IMR-90 (cell line): ENCODE results near the gene MMP27. TPM values are rescaled to one million over a fixed set of nuclear protein-coding genes. Genes with fewer than 3 reads are reported as not detected.

Source experiments
- ATAC-seq: fragments of 200-7000 bp; cut with Tn5 transposase; 2 replicates; pipeline ENCODE4 v1.9.1; 2020; ENCODE audit warnings: low read depth, mild to moderate bottlenecking, moderate library complexity
- BruUV-seq: library from RNA; stranded (reverse); fragments of 400-500 nt; replicated peaks from 2 replicates; lab custom pipeline; 2021; lab: Mats Ljungman, UMichigan
- CTCF ChIA-PET: fragments of 300-600 bp; formaldehyde crosslinking; extraction: SDS; loops from one replicate; lab custom pipeline; 2021; ENCODE audit warnings: antibody characterized with exemption; lab: Yijun Ruan, JAX
- POLR2A ChIA-PET: fragments of 300-600 bp; sonication (Branson Sonifier 250); formaldehyde crosslinking; loops from one replicate; lab custom pipeline; 2022; ENCODE audit warnings: antibody characterized with exemption; ENCODE audit not compliant: unreplicated experiment; lab: Charles Lee
- DNase-seq: peaks from one replicate; pipeline ENCODE4 v3.0.0; 2013
- H2AFZ ChIP-seq: replicated peaks from 2 replicates; pipeline ENCODE3; 2013; ENCODE audit warnings: low read length, mild to moderate bottlenecking; ENCODE audit not compliant: poor library complexity
- H2AK5ac ChIP-seq: 2 replicates; pipeline ENCODE4 v1.6.1; 2013; ENCODE audit warnings: low read depth, low read length, inconsistent platforms
- H2AK9ac ChIP-seq: replicated peaks from 2 replicates; pipeline ENCODE3; 2013; ENCODE audit warnings: mild to moderate bottlenecking, low read depth, low read length, moderate library complexity; ENCODE audit not compliant: poor library complexity
- H2BK120ac ChIP-seq: 2 replicates; pipeline ENCODE4 v1.6.1; 2013; ENCODE audit warnings: low read depth, low read length, inconsistent platforms
- H2BK15ac ChIP-seq: 3 replicates; pipeline ENCODE4 v1.6.1; 2013; ENCODE audit warnings: low read depth, low read length, inconsistent platforms
- H2BK20ac ChIP-seq: 2 replicates; pipeline ENCODE4 v1.6.1; 2013; ENCODE audit warnings: low read depth, mild to moderate bottlenecking, inconsistent platforms, low read length, moderate library complexity
- H2BK5ac ChIP-seq: 2 replicates; pipeline ENCODE4 v1.6.1; 2013; ENCODE audit warnings: mild to moderate bottlenecking, low read depth, low read length, inconsistent platforms; ENCODE audit not compliant: poor library complexity, severe bottlenecking
- H3K14ac ChIP-seq: replicated peaks from 2 replicates; pipeline ENCODE4 v1.6.1; 2013; ENCODE audit warnings: low read depth, low read length, inconsistent platforms
- H3K18ac ChIP-seq: 2 replicates; pipeline ENCODE4 v1.6.1; 2013; ENCODE audit warnings: low read depth, low read length, control low read depth
- H3K23ac ChIP-seq: 2 replicates; pipeline ENCODE4 v1.6.1; 2013; ENCODE audit warnings: low read depth, low read length, inconsistent platforms
- H3K27ac ChIP-seq: 2 replicates; pipeline ENCODE4 v1.5.1; 2013; ENCODE audit warnings: mild to moderate bottlenecking, control low read depth, low read length; ENCODE audit not compliant: insufficient read depth
- H3K27me3 ChIP-seq: 2 replicates; pipeline ENCODE4 v1.6.1; 2013; ENCODE audit warnings: low read length; ENCODE audit not compliant: control insufficient read depth, insufficient read depth
- H3K36me3 ChIP-seq: 2 replicates; pipeline ENCODE4 v1.6.1; 2013; ENCODE audit warnings: low read length, mixed read lengths; ENCODE audit not compliant: control insufficient read depth, insufficient read depth
- H3K4ac ChIP-seq: 2 replicates; pipeline ENCODE4 v1.6.1; 2013; ENCODE audit warnings: low read depth, low read length, inconsistent platforms
- H3K4me1 ChIP-seq: 2 replicates; pipeline ENCODE4 v1.6.1; 2013; ENCODE audit warnings: low read length, mixed read lengths; ENCODE audit not compliant: control insufficient read depth, insufficient read depth
- H3K4me2 ChIP-seq: 2 replicates; pipeline ENCODE4 v1.6.1; 2013; ENCODE audit warnings: low read depth, mild to moderate bottlenecking, control low read depth, low read length, moderate library complexity
- H3K4me3 ChIP-seq: 2 replicates; pipeline ENCODE4 v1.5.1; 2013; ENCODE audit warnings: low read depth, mild to moderate bottlenecking, control low read depth, low read length, moderate library complexity; ENCODE audit not compliant: insufficient read depth
- H3K56ac ChIP-seq: 2 replicates; pipeline ENCODE4 v1.6.1; 2013; ENCODE audit warnings: low read length, inconsistent platforms; ENCODE audit not compliant: insufficient read depth; ENCODE audit errors: extremely low read depth
- H3K79me1 ChIP-seq, 2 experiments: 2 replicates each; pipeline ENCODE4 v1.6.1; 2013; ENCODE audit warnings: low read length in 2 of 2, inconsistent platforms in 1 of 2, low read depth in 1 of 2
- H3K9ac ChIP-seq: 2 replicates; pipeline ENCODE4 v1.6.1; 2013; ENCODE audit warnings: low read depth, low read length, control low read depth
- H3K9me1 ChIP-seq: 2 replicates; pipeline ENCODE4 v1.6.1; 2013; ENCODE audit warnings: low read length, inconsistent platforms; ENCODE audit not compliant: insufficient read depth
- H3K9me3 ChIP-seq: 2 replicates; pipeline ENCODE4 v1.6.1; 2013; ENCODE audit warnings: low read length; ENCODE audit not compliant: control insufficient read depth, insufficient read depth
- H4K20me1 ChIP-seq: 2 replicates; pipeline ENCODE4 v1.6.1; 2013; ENCODE audit warnings: low read length, inconsistent platforms; ENCODE audit not compliant: insufficient read depth
- H4K5ac ChIP-seq: 2 replicates; pipeline ENCODE4 v1.6.1; 2013; ENCODE audit warnings: mild to moderate bottlenecking, low read depth, low read length, control low read depth
- H4K8ac ChIP-seq, 2 experiments: 2 replicates each; pipeline ENCODE4 v1.6.1; 2013; ENCODE audit warnings: low read depth in 2 of 2, low read length in 2 of 2, control low read depth in 1 of 2, inconsistent platforms in 1 of 2
- H4K91ac ChIP-seq: 2 replicates; pipeline ENCODE4 v1.6.1; 2013; ENCODE audit warnings: low read depth, low read length, inconsistent platforms; ENCODE audit not compliant: insufficient read depth
- BHLHE40 ChIP-seq: fragments of 150-350 bp; IDR thresholded peaks from 2 replicates; pipeline ENCODE4 v1.6.1; 2016; ENCODE audit warnings: mild to moderate bottlenecking, low read depth, low read length
- CEBPB ChIP-seq: IDR thresholded peaks from 2 replicates; pipeline ENCODE4 v1.6.1; 2012; ENCODE audit warnings: low read depth, low read length, improper control_type of control experiment
- CHD1 ChIP-seq: IDR thresholded peaks from 2 replicates; pipeline ENCODE4 v1.6.1; 2012; ENCODE audit warnings: low read depth, low read length, improper control_type of control experiment
- CTCF ChIP-seq: conservative IDR thresholded peaks from 2 replicates; pipeline ENCODE4 v1.5.1; 2012; ENCODE audit warnings: mild to moderate bottlenecking, low read depth, low read length, improper control_type of control experiment
- ELK1 ChIP-seq: fragments of 150-350 bp; IDR thresholded peaks from 2 replicates; pipeline ENCODE4 v1.6.1; 2016; ENCODE audit warnings: low read depth, mild to moderate bottlenecking, low read length, moderate library complexity, borderline replicate concordance
- FOS ChIP-seq: fragments of 150-350 bp; IDR thresholded peaks from 2 replicates; pipeline ENCODE4 v1.6.1; 2016; ENCODE audit warnings: low read depth, low read length
- MAFK ChIP-seq: IDR thresholded peaks from 2 replicates; pipeline ENCODE4 v1.6.1; 2012; ENCODE audit warnings: low read depth, low read length, improper control_type of control experiment
- MAZ ChIP-seq: IDR thresholded peaks from 2 replicates; pipeline ENCODE4 v1.6.1; 2012; ENCODE audit warnings: low read depth, mild to moderate bottlenecking, low read length, improper control_type of control experiment, moderate library complexity, borderline replicate concordance
- NFE2L2 ChIP-seq: fragments of 150-350 bp; IDR thresholded peaks from 2 replicates; pipeline ENCODE4 v1.6.1; 2016; ENCODE audit warnings: low read depth, mild to moderate bottlenecking, low read length
- POLR2A ChIP-seq: IDR thresholded peaks from 2 replicates; pipeline ENCODE4 v1.6.1; 2012; ENCODE audit warnings: mild to moderate bottlenecking, low read depth, low read length
- RAD21 ChIP-seq: IDR thresholded peaks from 2 replicates; pipeline ENCODE4 v1.6.1; 2012; ENCODE audit warnings: low read length, improper control_type of control experiment
- RCOR1 ChIP-seq: IDR thresholded peaks from 2 replicates; pipeline ENCODE4 v1.6.1; 2012; ENCODE audit warnings: mild to moderate bottlenecking, low read length, improper control_type of control experiment; ENCODE audit not compliant: insufficient replicate concordance
- RFX5 ChIP-seq: IDR thresholded peaks from 2 replicates; pipeline ENCODE4 v1.8.0; 2012; ENCODE audit warnings: low read depth, mild to moderate bottlenecking, low read length, moderate library complexity
- SMC3 ChIP-seq: fragments of 150-350 bp; IDR thresholded peaks from 2 replicates; pipeline ENCODE4 v1.6.1; 2016; ENCODE audit warnings: low read depth, mild to moderate bottlenecking, antibody characterized with exemption, low read length, moderate library complexity
- USF2 ChIP-seq: fragments of 150-350 bp; IDR thresholded peaks from 2 replicates; pipeline ENCODE4 v1.6.1; 2017; ENCODE audit warnings: mild to moderate bottlenecking, antibody characterized with exemption, low read length, low read depth
- WGBS, 2 experiments: methylation state at CpG; one replicate each; pipeline versions ENCODE4 v1.1.5 to v1.1.7; 2013; ENCODE audit warnings: missing lambda C conversion rate in 2 of 2; ENCODE audit not compliant: insufficient read length in 1 of 2; ENCODE audit errors: extremely low coverage in 2 of 2; 5-methylcytosine and 5-hydroxymethylcytosine counted together
- dilution Hi-C: fragments of 300-500 bp; cut with HindIII; formaldehyde crosslinking; loops from one replicate; pipeline ENCODE4 v1.14.3; 2018; ENCODE audit warnings: low sequenced_read_pairs; ENCODE audit not compliant: unreplicated experiment
- in situ Hi-C: fragments of 300-500 bp; cut with MboI; formaldehyde crosslinking; loops from 3 replicates; pipeline ENCODE4 v1.14.3; 2019; ENCODE audit warnings: low sequenced_read_pairs, inconsistent platforms, mixed read lengths
- intact Hi-C: fragments of 100-400 bp; cut with micrococcal nuclease; formaldehyde crosslinking; loops from 2 replicates; pipeline ENCODE4 v1.10.0; 2022
- polyA plus RNA-seq, 3 experiments: library from polyadenylated mRNA; depleted of rRNA; stranded (reverse); fragments of >200 nt; gene quantifications; 2 replicates each; pipeline ENCODE4 v1.2.3, GENCODE V29; 2012; ENCODE audit warnings: low replicate concordance in 1 of 3
- total RNA-seq: library from RNA; depleted of rRNA; stranded (reverse); fragments of >200 nt; gene quantifications from 2 replicates; pipeline ENCODE4 v1.2.3, GENCODE V29; 2012

Gene MMP27
- total and polyA plus RNA-seq, 2 of the 4 experiments (the other 2 are of a cell fraction): not detected

- H2BK20ac ChIP-seq: no peak overlapping the region
- no peak overlapping the region for H2AFZ ChIP-seq
- H3K27ac ChIP-seq: no peak overlapping the region
- no peak overlapping the region for H3K4ac ChIP-seq
- intact Hi-C loops: no loop called here
- no peak overlapping the region for H4K5ac ChIP-seq
- no peak overlapping the region for H3K56ac ChIP-seq
- DNase-seq (no peak), ATAC-seq (no peak)
- H2AK9ac ChIP-seq: no peak overlapping the region
- H2BK15ac ChIP-seq: no peak overlapping the region
- no peak overlapping the region for H3K18ac ChIP-seq
- no peaks in the 10 kb centered on the region for H3K9me3 ChIP-seq
- H3K36me3 ChIP-seq: no peaks in the 10 kb centered on the region
- H3K14ac ChIP-seq: no peak overlapping the region
- TF ChIP-seq NFE2L2 (no peak), CTCF (no peak), RCOR1 (no peak), CEBPB (no peak), MAZ (no peak), MAFK (no peak), SMC3 (no peak), ELK1 (no peak), FOS (no peak), BHLHE40 (no peak), POLR2A (no peak), USF2 (no peak), RAD21 (no peak), RFX5 (no peak), CHD1 (no peak)
- H3K23ac ChIP-seq: no peak overlapping the region
- H3K4me3 ChIP-seq: no peak overlapping the region
- CTCF ChIA-PET: interaction anchor here (1.1 kb wide), 1 partner anchor 19 kb away, joined by 3 read pairs; no protein-coding TSS in a partner anchor
- peaks cover 2% of the 10 kb centered on the region; the same call in 1 of the 2 replicates for H3K9me1 ChIP-seq
- H3K9ac ChIP-seq: no peak overlapping the region
- in situ Hi-C loops: no loop called here
- no peak overlapping the region for H2BK120ac ChIP-seq
- WGBS, 2 experiments: no CpG with 5 or more reads among the region's 3 CpGs
- no peak overlapping the region for H4K91ac ChIP-seq
- no peak overlapping the region for H2AK5ac ChIP-seq
- H3K27me3 ChIP-seq: peaks cover 5% of the 10 kb centered on the region
- H2BK5ac ChIP-seq: no peak overlapping the region
- no peak overlapping the region for H3K4me2 ChIP-seq
- BruUV-seq: no TSS peak
- H3K4me1 ChIP-seq: no peaks in the 10 kb centered on the region
- no peak overlapping the region for H4K8ac ChIP-seq
- dilution Hi-C loops: no loop called here
- no peaks in the 10 kb centered on the region for H4K20me1 ChIP-seq
- H3K79me1 ChIP-seq: no peaks in the 10 kb centered on the region
- POLR2A ChIA-PET: no interaction called here
Observed at GRCh38 chr11:102685338-102685737, 20.2 kb downstream of the MMP27 start.
